HEK293 (cell line): ENCODE data around the gene ELL2.

Experiments used
- CTCF ChIP-seq: fragments of 450-650 bp; formaldehyde crosslinking; IDR thresholded peaks from 2 replicates; pipeline ENCODE4 v1.5.1; 2016; ENCODE audit warnings: missing biosample characterization, missing genetic modification characterization
- MYNN ChIP-seq: fragments of 450-650 bp; formaldehyde crosslinking; IDR thresholded peaks from 2 replicates; pipeline ENCODE4 v1.5.1; 2016; ENCODE audit warnings: missing biosample characterization, missing genetic modification characterization, borderline replicate concordance
- ZNF292 ChIP-seq: fragments of 450-650 bp; formaldehyde crosslinking; IDR thresholded peaks from 2 replicates; pipeline ENCODE4 v1.5.1; 2016; ENCODE audit warnings: low read depth, missing biosample characterization, missing genetic modification characterization, borderline replicate concordance
- ZNF302 ChIP-seq: fragments of 450-650 bp; formaldehyde crosslinking; IDR thresholded peaks from 2 replicates; pipeline ENCODE4 v1.5.1; 2016; ENCODE audit warnings: missing biosample characterization, missing genetic modification characterization, low read depth
- ZNF335 ChIP-seq: fragments of 450-650 bp; formaldehyde crosslinking; conservative IDR thresholded peaks from 2 replicates; pipeline ENCODE4 v1.5.1; 2016; ENCODE audit warnings: missing biosample characterization, missing genetic modification characterization
- ZNF664 ChIP-seq: fragments of 450-650 bp; formaldehyde crosslinking; IDR thresholded peaks from 2 replicates; pipeline ENCODE4 v1.5.1; 2016; ENCODE audit warnings: missing biosample characterization, missing genetic modification characterization

DNA sequence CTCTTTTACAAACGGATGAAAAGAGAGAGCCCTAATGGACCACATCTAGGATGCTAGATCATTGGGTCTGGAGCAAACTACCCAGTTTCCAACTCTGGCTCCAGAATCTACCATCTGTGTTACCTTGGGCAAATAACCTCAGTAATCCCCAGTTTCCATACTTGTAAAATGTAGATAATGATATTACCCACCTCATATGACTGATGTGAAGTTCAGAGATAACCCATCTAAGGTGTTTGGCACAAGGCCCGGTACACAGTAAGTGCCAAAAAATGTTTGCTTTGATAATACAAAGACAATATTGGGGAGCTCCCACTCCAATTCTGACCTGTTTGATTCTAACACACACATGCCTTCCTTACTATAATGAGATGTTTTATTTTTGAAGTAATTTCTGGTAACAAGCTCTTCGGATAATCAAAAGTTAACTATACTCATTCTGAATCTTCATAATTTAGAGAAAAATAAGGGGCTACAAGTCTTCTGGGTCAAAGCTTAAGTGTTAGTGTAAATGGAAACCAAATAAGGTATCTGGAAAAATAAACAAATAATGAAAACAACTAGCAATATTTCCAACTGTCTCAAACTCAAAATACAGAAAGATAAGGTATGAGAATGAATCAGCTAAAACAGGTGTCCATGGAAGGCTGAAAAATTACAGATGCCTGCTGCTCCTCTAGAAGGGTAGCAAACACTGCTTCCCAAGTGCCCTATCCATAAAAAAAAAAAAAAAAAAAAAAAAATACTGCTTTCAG, 30.4 kb downstream of the ELL2 start:
- TF ChIP-seq ZNF302 (tag by site-specific recombination) (no peak), ZNF335 (no peak), MYNN (tag by site-specific recombination) (no peak), ZNF664 (tag by site-specific recombination) (no peak), CTCF (tag by site-specific recombination) (no peak), ZNF292 (tag by site-specific recombination) (no peak)
